ENCODE results near the gene EME2.

Gene EME2

GRCh38 chr16:1779741-1780676 is 7.4 kb downstream of the EME2 start:
- DNase-seq = no peak

- no peak for DNase-seq
Observed at GRCh38 chr16:1780677-1781072, 8.1 kb downstream of the EME2 start.

GRCh38 chr16:1781254-1781653 is 8.6 kb downstream of the EME2 start:
- DNase-seq = no peak

- no peak for DNase-seq
Observed at GRCh38 chr16:1781758-1782407, 9.3 kb downstream of the EME2 start.

DNA sequence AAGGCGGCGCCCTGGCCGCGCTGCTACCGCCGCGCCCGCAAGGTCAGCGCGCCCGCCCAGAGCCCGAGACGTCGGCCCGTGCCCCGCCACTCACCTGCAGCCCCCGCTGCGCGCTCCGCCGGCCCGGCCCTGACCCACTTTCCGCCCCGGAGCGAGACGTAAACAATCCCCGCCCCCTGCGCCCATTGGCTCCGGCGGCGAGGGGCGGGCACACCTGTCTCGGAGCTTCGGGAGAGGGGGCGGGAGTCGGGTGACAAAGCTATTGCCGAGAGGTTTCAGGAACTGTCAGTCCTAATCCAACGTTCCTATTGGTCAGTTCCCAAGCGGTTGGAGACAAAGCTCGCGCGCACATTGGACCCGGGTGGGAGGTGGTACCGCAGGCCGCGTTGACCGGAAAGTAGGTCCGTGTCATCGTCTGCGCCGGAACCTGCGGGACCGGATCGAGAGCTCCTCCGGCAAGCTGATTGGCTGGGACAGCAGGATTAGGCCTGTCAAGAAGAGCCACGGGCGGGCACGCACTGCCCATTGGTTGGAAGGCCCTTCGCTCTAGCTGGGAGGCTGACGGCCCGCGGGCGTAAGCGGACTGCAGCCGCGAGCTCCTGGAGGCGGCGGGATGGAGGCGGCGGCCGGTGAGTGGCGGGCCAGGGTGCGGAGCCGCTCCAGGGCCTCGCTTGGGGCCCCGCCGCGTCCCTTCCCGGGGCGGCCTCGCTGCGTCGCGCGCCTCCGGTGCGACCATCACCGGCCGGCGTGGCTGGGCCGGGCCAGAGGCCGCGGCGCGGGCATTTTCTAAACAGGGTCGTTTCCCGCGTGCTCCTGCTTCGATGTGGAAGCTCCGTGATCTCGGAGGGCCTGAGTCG is 10.0 kb downstream of the EME2 start, which contains the start of the genes NUBP2 and SPSB3:
Gene NUBP2 (plus strand): TSS at position 553 of the 857 bp plus-strand sequence. CDS start 61 bp downstream, at position 614.
Gene SPSB3 (minus strand): TSS at position 164 of the 857 bp plus-strand sequence. CDS start 1,088 bp downstream, outside the sequence.
- peak; percentile 97 for DNase-seq

- DNase-seq = no peak
Observed at GRCh38 chr16:1784977-1785845, 12.6 kb downstream of the EME2 start.

- no peak for DNase-seq
Observed at GRCh38 chr16:1785846-1786170, 13.2 kb downstream of the EME2 start.

GRCh38 chr16:1786242-1787055 is 13.8 kb downstream of the EME2 start:
- DNase-seq = no peak

DNA sequence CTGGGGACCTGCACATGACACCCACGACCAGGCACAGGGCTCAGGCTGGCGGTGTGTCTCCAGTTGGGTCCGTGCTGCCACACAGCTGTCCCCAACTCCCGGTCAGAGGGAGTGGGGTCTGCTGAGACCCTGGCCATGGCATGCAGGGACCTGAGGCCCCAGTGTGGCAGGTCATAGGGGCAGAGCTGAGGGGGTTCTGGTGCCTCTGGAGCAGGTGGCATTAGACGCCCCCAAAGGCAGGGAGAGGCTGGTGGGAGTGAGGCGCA is 14.4 kb downstream of the EME2 start:
- DNase-seq = no peak

GRCh38 chr16:1787322-1788094 is 14.9 kb downstream of the EME2 start:
- DNase-seq = no peak

GRCh38 chr16:1788095-1788707 is 15.6 kb downstream of the EME2 start:
- DNase-seq = no peak

GRCh38 chr16:1788708-1789100 is 16.1 kb downstream of the EME2 start:
- DNase-seq = no peak

GRCh38 chr16:1789643-1790045 is 17.0 kb downstream of the EME2 start:
- no peak for DNase-seq

DNA sequence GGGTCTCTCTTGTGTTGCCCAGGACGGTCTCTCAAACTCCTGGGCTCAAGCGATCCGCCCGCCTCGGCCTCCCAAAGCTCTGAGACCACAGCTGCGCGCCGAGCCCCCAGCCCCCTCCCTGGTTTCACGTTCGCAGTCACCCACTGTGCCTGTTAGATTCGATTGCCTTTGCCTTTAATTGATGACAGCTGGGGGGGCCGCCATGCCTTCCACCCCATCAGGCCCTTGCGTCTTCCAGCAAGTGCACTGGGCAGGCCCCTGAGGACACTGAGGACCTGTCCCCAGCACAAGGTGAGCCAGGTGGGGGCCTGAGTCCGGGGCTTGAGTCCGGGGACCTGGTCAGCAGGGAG is 17.6 kb downstream of the EME2 start:
- no peak for DNase-seq

DNA sequence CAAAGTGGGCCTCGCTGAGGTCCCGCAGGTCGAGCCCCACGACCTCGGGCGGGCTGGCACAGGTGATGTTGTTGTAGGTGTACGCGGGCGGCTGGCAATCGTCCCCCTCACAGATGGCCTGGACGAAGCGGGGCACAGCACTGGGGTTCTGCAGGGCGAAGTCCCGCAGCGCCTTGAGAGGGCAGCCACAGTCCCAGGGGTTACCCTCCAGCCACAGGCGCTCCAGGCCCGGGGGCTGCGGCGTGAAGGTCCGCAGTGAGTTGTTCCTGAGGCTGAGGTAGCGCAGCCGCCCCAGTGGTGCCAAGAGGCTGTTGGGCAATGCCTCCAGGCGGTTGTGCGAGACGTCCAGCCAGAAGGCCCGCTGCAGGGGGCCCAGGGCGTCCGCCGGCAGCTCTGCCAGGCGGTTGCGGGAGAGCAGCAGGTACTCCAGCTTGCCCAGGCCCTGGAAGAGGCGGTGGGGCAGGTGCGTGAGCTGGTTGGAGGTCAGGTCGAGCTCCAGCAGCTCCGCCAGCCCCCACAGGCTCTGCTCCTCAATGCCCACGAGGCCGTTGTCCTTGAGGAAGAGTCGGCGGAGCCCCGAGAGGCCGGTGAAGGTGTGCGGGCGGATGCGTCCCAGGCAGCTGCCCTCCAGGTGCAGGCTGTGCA is 18.1 kb downstream of the EME2 start:
- no peak for DNase-seq

DNA sequence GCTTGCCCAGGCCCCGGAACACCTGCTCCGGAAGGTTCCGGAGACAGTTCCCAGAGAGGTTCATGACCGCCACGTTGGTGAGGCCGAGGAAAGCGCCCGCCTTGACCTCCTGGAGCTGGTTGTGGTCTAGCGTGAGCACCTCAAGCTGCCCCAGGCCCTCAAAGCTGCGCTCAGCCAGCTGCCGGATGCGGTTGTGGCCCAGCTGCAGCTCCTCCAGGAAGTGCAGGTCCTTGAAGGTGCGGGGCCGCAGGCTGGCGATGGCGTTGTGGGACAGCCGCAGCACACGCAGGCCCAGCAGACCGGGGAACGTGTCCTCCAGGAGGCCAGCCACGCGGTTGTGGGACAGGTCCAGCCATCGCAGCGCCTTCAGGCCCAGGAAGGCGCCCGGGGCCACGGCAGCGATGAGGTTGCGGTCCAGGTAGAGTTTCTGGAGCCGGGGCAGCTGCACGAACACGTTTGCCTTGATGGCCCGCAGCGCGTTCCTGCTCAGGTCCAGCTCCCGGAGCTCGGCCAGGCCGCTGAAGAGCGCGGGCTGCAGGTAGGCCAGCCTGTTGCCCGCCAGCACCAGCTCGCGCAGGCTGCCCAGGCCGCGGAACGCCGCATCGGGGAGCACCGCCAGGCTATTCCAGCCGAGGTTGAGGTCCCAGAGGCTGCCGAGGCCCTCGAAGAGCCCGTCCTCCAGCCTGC is 18.8 kb downstream of the EME2 start:
- no peak for DNase-seq

DNA sequence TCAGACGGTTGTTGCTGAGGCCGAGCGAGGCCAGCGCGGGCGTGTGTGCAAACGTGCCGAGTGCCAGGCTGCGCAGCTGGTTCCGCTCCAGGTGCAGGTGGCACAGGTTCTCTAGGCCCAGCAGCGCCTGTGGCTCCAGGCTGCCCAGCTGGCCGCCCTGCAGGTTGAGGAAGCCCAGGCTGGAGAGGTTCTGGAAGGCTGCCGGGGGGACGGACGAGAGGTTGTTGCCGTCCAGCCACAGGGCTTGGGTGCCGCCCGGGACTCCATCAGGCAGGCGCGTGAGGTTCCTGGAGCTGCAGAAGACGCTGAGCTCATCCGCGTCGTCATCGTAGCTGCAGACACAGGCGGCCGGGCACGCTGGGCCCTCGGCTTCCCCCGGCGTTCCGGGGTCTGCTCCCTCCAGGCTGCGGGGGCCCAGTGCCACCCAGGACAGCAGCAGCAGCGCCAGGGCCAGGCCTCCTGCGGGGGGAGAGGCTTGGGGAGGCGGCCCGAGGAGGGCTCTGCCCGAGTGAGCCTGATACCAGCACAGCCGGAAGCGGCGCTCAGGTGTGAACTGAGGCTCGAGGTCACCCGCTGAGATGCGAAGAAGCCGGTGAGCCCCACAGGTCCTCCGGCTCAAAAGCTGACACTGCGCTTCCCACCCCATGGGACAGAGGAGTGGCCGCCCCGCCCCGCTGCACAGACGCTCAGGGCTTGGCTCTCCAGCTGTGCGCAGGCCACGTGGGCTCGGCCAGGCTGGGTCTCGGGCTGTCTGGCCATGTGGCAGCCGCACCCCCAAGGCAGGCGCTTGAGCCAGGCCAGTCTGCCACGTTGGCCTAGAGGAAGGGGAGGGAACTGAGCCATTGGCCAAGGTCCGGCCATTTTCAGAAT is 19.6 kb downstream of the EME2 start:
- no peak for DNase-seq

Measured in NCI-H1436 treated with DMSO at 0.1 percent for 48 hours (cell line).